K562 (cell line): ENCODE data around the gene CABP4. TPM values are rescaled to one million over a fixed set of nuclear protein-coding genes. Genes with fewer than 3 reads are reported as not detected.

Experiments used
- CHD4 ChIP-seq: fragments of 200-600 bp; sonication (generic); IDR thresholded peaks from 3 replicates; pipeline ENCODE4 v1.6.1; 2012; ENCODE audit warnings: low read depth, mild to moderate bottlenecking, mixed read lengths, low read length, inconsistent platforms; ENCODE audit not compliant: insufficient read depth, insufficient replicate concordance, poor library complexity, severe bottlenecking
- HDAC1 ChIP-seq, 2 experiments: fragments of 450-650 bp; IDR thresholded peaks; 2 replicates each; pipeline ENCODE4 v1.6.1; 2016 to 2017; ENCODE audit warnings: inconsistent platforms in 1 of 2, mild to moderate bottlenecking in 1 of 2, moderate library complexity in 1 of 2
- RBM25 ChIP-seq: fragments of 200-400 bp; formaldehyde crosslinking; IDR thresholded peaks from 2 replicates; pipeline ENCODE4 v1.6.1; 2018; ENCODE audit warnings: low read length, low read depth, moderate library complexity; ENCODE audit not compliant: severe bottlenecking
- RNF2 ChIP-seq: sonication (generic); IDR thresholded peaks from 2 replicates; pipeline ENCODE4 v1.6.1; 2016
- SRF ChIP-seq, 2 experiments: fragments of 250-450, 450-650 bp in 1 of 2; sonication (Bioruptor Pico) in 1 of 2; sonication (generic) in 1 of 2; formaldehyde crosslinking; IDR thresholded peaks; 2 replicates each; pipeline versions ENCODE4 v1.5.0 to v1.5.1; 2020 to 2022; ENCODE audit warnings: mild to moderate bottlenecking in 1 of 2, missing genetic modification reagents in 1 of 2
- SRSF3 ChIP-seq: fragments of 200-400 bp; formaldehyde crosslinking; IDR thresholded peaks from 2 replicates; pipeline ENCODE4 v1.6.1; 2016; ENCODE audit warnings: mild to moderate bottlenecking, low read length, moderate library complexity; ENCODE audit not compliant: insufficient read depth
- SRSF9 ChIP-seq: fragments of 200-400 bp; formaldehyde crosslinking; IDR thresholded peaks from 2 replicates; pipeline ENCODE4 v1.6.1; 2017; ENCODE audit warnings: low read depth, low read length, borderline replicate concordance
- TAF7 ChIP-seq: fragments of 450-650 bp; IDR thresholded peaks from 2 replicates; pipeline ENCODE4 v1.6.1; 2016; ENCODE audit warnings: missing genetic modification characterization, missing compliant biosample characterization
- ZBTB1 ChIP-seq: sonication (generic); formaldehyde crosslinking; IDR thresholded peaks from 2 replicates; pipeline ENCODE4 v1.8.1; 2023; ENCODE audit warnings: missing genetic modification reagents, low read depth, mild to moderate bottlenecking, borderline replicate concordance
- ZNF124 ChIP-seq: sonication (generic); formaldehyde crosslinking; IDR thresholded peaks from 2 replicates; pipeline ENCODE4 v1.8.1; 2022; ENCODE audit warnings: missing genetic modification reagents
- ZNF212 ChIP-seq: fragments of 450-650 bp; formaldehyde crosslinking; IDR thresholded peaks from 2 replicates; pipeline ENCODE4 v1.4.0; 2020; ENCODE audit warnings: mild to moderate bottlenecking
- ZNF696 ChIP-seq: fragments of 250-450 bp; sonication (Bioruptor Pico); conservative IDR thresholded peaks from 2 replicates; pipeline ENCODE4 v1.4.0; 2020; ENCODE audit warnings: mild to moderate bottlenecking, moderate library complexity
- ZNF717 ChIP-seq: fragments of 250-450 bp; sonication (Bioruptor Pico); IDR thresholded peaks from 2 replicates; pipeline ENCODE4 v1.5.0; 2021
- polyA plus RNA-seq, 8 experiments: library from polyadenylated mRNA; depleted of rRNA in 4 of 8; stranded (reverse) in 5 of 8; unstranded in 3 of 8; fragments of >200 nt; fragmentation: Nextera tagmentation in 2 of 8; fragmentation: Illumina TruSeq in 1 of 8; extraction: Ambion mirVana in 2 of 8; extraction: Trizol in 1 of 8; gene quantifications; 2 replicates each; pipeline versions ENCODE4 v1.2.1 to v1.2.3, GENCODE V29; 2011 to 2014; ENCODE audit warnings: inconsistent platforms in 1 of 8, missing spikeins in 1 of 8
- total RNA-seq, 7 experiments: library from RNA; depleted of rRNA in 6 of 7; stranded (reverse); fragments of >200 nt in 6 of 7; fragmentation: Illumina TruSeq in 2 of 7; extraction: Trizol in 2 of 7; gene quantifications; 2 replicates each; pipeline versions ENCODE4 v1.2.1 to v1.2.3, GENCODE V29; 2011 to 2021; ENCODE audit warnings: low replicate concordance in 1 of 7
- TF ChIP-seq, protein P1 (sequence below): fragments of 450-650 bp; formaldehyde crosslinking; IDR thresholded peaks from 2 replicates; pipeline ENCODE4 v1.4.0; 2020; ENCODE audit warnings: mild to moderate bottlenecking, moderate library complexity
- TF ChIP-seq, protein P2 (sequence below), 2 experiments: fragments of 150-350 bp in 1 of 2; IDR thresholded peaks; 2 replicates each; pipeline ENCODE4 v1.6.1; 2012 to 2016; ENCODE audit warnings: low read depth in 2 of 2, low read length in 2 of 2, mild to moderate bottlenecking in 1 of 2, moderate library complexity in 1 of 2
- TF ChIP-seq, protein P3 (sequence below), 2 experiments: fragments of 450-650 bp; conservative IDR thresholded peaks; 2 replicates each; pipeline ENCODE4 v1.6.1; 2017; ENCODE audit warnings: mild to moderate bottlenecking in 2 of 2, moderate library complexity in 2 of 2
- TF ChIP-seq, protein P4 (sequence below): sonication (generic); formaldehyde crosslinking; IDR thresholded peaks from 2 replicates; pipeline ENCODE4 v1.8.0; 2022; ENCODE audit warnings: missing genetic modification reagents, mild to moderate bottlenecking, borderline replicate concordance
- TF ChIP-seq, protein P5 (sequence below): fragments of 250-450 bp; sonication (Bioruptor Pico); IDR thresholded peaks from 2 replicates; pipeline ENCODE4 v1.8.0; 2022; ENCODE audit warnings: inconsistent platforms
- TF ChIP-seq, protein P6 (sequence below): fragments of 250-450 bp; sonication (Bioruptor Pico); IDR thresholded peaks from 2 replicates; pipeline ENCODE4 v1.5.0; 2021

Gene CABP4
- total and polyA plus RNA-seq, 9 of the 15 experiments (the other 6 are each of a cell fraction or from before 2014, with no cell fraction given): 0.11 TPM; not detected in 8

DNA sequence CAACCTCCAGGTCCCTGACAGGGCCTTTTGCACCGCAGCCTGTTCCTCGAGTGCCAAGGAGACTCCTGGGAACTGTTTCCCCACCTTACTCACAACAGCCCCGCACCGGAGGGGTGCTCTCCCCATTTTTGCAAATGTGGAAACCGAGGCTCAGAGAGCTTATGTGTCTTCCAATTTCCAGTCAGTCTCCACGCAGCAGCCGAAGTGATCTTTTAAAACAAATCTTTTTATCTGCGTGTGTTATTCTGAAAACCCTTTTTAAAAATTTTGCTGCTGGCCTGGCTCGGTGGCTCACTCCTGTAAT lies 14.3 kb downstream of the CABP4 start (continued):
- TF ChIP-seq ZNF717 (CRISPR knock-in tag) (no peak), ZNF696 (CRISPR knock-in tag) (no peak), RNF2 (0 out of 2 replicates have a peak, but pooled peaks have one; percentile 5), CHD4 (no peak), ZNF212 (no peak), SRSF9 (no peak), SRF (CRISPR knock-in tag; IDR thresholded peaks at IDR 0.05) (no peak), ZBTB1 (no peak), RBM25 (no peak), SRSF3 (no peak), HDAC1 (IDR thresholded peaks at IDR 0.05) (no peak), TAF7 (tag) (peak; percentile 1; the same call in 1 of the 2 replicates), ZNF124 (CRISPR knock-in tag) (no peak)
- TF ChIP-seq, protein P1, sequence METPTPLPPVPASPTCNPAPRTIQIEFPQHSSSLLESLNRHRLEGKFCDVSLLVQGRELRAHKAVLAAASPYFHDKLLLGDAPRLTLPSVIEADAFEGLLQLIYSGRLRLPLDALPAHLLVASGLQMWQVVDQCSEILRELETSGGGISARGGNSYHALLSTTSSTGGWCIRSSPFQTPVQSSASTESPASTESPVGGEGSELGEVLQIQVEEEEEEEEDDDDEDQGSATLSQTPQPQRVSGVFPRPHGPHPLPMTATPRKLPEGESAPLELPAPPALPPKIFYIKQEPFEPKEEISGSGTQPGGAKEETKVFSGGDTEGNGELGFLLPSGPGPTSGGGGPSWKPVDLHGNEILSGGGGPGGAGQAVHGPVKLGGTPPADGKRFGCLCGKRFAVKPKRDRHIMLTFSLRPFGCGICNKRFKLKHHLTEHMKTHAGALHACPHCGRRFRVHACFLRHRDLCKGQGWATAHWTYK: no peak
- TF ChIP-seq, protein P2, sequence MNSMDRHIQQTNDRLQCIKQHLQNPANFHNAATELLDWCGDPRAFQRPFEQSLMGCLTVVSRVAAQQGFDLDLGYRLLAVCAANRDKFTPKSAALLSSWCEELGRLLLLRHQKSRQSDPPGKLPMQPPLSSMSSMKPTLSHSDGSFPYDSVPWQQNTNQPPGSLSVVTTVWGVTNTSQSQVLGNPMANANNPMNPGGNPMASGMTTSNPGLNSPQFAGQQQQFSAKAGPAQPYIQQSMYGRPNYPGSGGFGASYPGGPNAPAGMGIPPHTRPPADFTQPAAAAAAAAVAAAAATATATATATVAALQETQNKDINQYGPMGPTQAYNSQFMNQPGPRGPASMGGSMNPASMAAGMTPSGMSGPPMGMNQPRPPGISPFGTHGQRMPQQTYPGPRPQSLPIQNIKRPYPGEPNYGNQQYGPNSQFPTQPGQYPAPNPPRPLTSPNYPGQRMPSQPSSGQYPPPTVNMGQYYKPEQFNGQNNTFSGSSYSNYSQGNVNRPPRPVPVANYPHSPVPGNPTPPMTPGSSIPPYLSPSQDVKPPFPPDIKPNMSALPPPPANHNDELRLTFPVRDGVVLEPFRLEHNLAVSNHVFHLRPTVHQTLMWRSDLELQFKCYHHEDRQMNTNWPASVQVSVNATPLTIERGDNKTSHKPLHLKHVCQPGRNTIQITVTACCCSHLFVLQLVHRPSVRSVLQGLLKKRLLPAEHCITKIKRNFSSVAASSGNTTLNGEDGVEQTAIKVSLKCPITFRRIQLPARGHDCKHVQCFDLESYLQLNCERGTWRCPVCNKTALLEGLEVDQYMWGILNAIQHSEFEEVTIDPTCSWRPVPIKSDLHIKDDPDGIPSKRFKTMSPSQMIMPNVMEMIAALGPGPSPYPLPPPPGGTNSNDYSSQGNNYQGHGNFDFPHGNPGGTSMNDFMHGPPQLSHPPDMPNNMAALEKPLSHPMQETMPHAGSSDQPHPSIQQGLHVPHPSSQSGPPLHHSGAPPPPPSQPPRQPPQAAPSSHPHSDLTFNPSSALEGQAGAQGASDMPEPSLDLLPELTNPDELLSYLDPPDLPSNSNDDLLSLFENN (IDR thresholded peaks at IDR 0.05; ENCODE audit: low read depth in 2 of 2, low read length in 2 of 2): no peak
- TF ChIP-seq, protein P3, sequence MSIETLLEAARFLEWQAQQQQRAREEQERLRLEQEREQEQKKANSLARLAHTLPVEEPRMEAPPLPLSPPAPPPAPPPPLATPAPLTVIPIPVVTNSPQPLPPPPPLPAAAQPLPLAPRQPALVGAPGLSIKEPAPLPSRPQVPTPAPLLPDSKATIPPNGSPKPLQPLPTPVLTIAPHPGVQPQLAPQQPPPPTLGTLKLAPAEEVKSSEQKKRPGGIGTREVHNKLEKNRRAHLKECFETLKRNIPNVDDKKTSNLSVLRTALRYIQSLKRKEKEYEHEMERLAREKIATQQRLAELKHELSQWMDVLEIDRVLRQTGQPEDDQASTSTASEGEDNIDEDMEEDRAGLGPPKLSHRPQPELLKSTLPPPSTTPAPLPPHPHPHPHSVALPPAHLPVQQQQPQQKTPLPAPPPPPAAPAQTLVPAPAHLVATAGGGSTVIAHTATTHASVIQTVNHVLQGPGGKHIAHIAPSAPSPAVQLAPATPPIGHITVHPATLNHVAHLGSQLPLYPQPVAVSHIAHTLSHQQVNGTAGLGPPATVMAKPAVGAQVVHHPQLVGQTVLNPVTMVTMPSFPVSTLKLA (conservative IDR thresholded peaks at IDR 0.05): peak in 1 of 2 experiments; percentile 6; a peak in 1 of 4 replicates
- TF ChIP-seq, protein P4, sequence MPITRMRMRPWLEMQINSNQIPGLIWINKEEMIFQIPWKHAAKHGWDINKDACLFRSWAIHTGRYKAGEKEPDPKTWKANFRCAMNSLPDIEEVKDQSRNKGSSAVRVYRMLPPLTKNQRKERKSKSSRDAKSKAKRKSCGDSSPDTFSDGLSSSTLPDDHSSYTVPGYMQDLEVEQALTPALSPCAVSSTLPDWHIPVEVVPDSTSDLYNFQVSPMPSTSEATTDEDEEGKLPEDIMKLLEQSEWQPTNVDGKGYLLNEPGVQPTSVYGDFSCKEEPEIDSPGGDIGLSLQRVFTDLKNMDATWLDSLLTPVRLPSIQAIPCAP (CRISPR knock-in tag): no peak
- TF ChIP-seq, protein P5, sequence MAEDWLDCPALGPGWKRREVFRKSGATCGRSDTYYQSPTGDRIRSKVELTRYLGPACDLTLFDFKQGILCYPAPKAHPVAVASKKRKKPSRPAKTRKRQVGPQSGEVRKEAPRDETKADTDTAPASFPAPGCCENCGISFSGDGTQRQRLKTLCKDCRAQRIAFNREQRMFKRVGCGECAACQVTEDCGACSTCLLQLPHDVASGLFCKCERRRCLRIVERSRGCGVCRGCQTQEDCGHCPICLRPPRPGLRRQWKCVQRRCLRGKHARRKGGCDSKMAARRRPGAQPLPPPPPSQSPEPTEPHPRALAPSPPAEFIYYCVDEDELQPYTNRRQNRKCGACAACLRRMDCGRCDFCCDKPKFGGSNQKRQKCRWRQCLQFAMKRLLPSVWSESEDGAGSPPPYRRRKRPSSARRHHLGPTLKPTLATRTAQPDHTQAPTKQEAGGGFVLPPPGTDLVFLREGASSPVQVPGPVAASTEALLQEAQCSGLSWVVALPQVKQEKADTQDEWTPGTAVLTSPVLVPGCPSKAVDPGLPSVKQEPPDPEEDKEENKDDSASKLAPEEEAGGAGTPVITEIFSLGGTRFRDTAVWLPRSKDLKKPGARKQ (CRISPR knock-in tag): no peak
- TF ChIP-seq, protein P6, sequence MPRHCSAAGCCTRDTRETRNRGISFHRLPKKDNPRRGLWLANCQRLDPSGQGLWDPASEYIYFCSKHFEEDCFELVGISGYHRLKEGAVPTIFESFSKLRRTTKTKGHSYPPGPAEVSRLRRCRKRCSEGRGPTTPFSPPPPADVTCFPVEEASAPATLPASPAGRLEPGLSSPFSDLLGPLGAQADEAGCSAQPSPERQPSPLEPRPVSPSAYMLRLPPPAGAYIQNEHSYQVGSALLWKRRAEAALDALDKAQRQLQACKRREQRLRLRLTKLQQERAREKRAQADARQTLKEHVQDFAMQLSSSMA: no peak
